Femur (tissue), 1 donor: Measurements from ENCODE around the gene UPK3BL2.
"Not testable (repeated sequence)": the region's sequence is repeated elsewhere in the genome, so short reads cannot be mapped to it uniquely, and the experiment has no call there.

Experiments used
- DNase-seq: peaks from one replicate; pipeline ENCODE4 v3.0.0-alpha.2; 2017

UPK3BL2 gene

DNA sequence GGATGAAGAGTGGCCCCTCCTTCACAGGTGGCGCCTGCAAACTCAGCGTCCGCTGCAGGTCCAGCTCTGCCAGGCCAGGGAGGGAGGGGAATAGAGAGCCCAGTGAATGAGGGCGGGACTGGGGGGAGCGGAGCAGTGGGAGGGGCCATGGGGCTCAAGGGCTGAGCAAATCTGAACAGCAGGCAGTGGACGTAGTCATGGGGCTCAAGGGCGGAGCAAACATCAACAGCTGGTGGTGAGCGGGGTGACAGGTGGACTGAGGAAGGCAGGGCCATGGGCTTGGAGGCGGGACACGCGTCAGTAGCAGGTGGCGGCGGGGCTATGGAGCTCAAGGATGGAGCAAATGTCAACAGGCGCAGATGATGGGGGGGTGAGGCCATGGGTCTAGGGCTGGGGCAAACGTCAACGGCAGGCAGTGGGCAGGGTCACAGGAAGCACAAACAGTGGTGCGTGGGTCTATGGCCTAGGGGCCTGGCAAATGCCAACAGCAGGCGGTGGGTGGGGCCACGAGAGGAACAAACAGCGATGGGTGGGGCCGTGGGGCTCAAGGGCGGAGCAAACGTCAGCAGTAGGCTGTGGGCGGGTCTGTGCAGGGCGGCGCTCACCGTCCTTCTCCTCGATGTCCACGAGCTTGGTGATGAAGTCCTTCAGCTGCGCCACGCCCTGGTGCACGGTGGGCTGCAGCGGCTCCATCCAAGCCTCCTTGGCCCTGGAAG lies 50.1 kb downstream of the UPK3BL2 start:
- not testable (repeated sequence) for DNase-seq

DNA sequence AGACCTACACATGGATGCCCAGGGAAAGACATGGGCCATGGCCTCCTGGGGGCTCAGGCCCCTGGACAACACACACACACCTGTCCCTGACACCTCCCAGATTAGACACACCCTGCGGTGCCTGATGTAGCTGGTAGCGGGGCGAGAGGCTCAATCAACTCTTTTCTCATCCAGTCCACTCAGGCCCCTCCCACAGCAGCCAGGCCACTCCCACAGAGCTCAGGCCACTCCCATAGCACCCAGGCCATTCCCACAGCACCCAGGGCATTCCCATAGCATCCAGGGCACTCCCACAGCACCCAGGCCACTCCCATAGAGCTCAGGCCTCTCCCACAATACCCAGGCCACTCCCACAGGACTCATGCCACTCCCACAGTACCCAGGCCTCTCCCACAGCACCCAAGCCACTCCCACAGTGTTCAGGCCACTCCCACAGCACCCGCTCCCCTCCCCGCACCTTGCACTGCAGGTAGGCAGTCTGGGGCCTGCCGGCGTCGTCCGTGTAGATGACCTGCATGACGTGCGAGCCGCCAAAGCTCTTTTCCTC lies 52.9 kb downstream of the UPK3BL2 start:
- not testable (repeated sequence) for DNase-seq
